ENCODE results near the gene BEAN1. TPM values are rescaled to one million over a fixed set of nuclear protein-coding genes. Genes with fewer than 3 reads are reported as not detected.

Gene BEAN1
- polyA plus RNA-seq, 3 donors = 0.12 to 0.81 TPM; not detected in 1

GRCh38 chr16:66400503-66401380 is 26.4 kb upstream of the BEAN1 start:
- no peak for DNase-seq
- H3K9ac ChIP-seq (ENCODE audit: insufficient read depth, low read length, poor library complexity, severe bottlenecking) = no peak overlapping the region

DNA sequence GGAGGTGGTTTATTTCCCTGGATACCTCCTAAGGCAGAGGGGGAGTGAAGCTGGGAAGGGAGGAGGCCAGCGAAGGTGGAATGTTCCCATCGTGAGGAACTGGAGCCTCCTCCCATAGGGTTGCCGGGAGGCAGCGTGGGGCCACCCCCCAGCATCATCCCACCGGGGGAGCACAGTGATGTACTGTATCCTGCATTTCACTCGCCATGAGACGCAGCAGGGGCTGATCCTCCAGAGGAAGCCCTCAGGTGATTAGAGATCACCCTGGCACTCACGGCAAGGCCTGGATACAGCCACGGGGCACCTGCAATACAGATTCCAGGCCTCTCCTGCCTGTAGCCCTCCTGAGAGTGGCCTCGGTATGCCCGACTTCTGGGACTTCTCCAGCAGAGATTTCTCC is 25.5 kb upstream of the BEAN1 start:
- no peak overlapping the region for H3K9ac ChIP-seq (ENCODE audit: insufficient read depth, low read length, poor library complexity, severe bottlenecking)
- H3K36me3 ChIP-seq (replicated peaks in 1 of 2; ENCODE audit: control insufficient read depth in 1 of 2, insufficient read depth in 2 of 2, low read length in 2 of 2) = no peaks in the 10 kb centered on the region
- peaks cover 0 to 5% of the 10 kb centered on the region in 2 donors for H3K27me3 ChIP-seq (ENCODE audit: control insufficient read depth in 2 of 2, insufficient read depth in 2 of 2, low read length in 2 of 2)
- H4K20me1 ChIP-seq (ENCODE audit: insufficient read depth, low read length) = no peaks in the 10 kb centered on the region
- TF ChIP-seq, protein P1, sequence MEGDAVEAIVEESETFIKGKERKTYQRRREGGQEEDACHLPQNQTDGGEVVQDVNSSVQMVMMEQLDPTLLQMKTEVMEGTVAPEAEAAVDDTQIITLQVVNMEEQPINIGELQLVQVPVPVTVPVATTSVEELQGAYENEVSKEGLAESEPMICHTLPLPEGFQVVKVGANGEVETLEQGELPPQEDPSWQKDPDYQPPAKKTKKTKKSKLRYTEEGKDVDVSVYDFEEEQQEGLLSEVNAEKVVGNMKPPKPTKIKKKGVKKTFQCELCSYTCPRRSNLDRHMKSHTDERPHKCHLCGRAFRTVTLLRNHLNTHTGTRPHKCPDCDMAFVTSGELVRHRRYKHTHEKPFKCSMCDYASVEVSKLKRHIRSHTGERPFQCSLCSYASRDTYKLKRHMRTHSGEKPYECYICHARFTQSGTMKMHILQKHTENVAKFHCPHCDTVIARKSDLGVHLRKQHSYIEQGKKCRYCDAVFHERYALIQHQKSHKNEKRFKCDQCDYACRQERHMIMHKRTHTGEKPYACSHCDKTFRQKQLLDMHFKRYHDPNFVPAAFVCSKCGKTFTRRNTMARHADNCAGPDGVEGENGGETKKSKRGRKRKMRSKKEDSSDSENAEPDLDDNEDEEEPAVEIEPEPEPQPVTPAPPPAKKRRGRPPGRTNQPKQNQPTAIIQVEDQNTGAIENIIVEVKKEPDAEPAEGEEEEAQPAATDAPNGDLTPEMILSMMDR (IDR thresholded peaks at IDR 0.05) = no peak
- no peak overlapping the region for H2AFZ ChIP-seq (ENCODE audit: insufficient read depth, low read depth, low read length, poor library complexity, severe bottlenecking)
- H3K9me3 ChIP-seq (replicated peaks in 1 of 2; ENCODE audit: control insufficient read depth in 1 of 2, insufficient read depth in 1 of 2, low read length in 2 of 2) = no peaks in the 10 kb centered on the region
- peaks cover 12 to 16% (median 13%) of the 10 kb centered on the region in 3 donors for H3K27me3 Mint-ChIP-seq (ENCODE audit: low read depth in 3 of 3)
- no peak overlapping the region for H3K4me2 ChIP-seq (replicated peaks; ENCODE audit: extremely low read depth, low read length, poor library complexity, severe bottlenecking)
- no peak for DNase-seq
- no peak overlapping the region for H3K4me3 Mint-ChIP-seq
- H3K4me1 Mint-ChIP-seq = peaks cover 1% of the 10 kb centered on the region
- no peak overlapping the region for H3K27ac ChIP-seq (ENCODE audit: low read depth in 1 of 2, low read length in 2 of 2)
- H3K36me3 Mint-ChIP-seq = no peaks in the 10 kb centered on the region
- no peak overlapping the region for H3K27ac Mint-ChIP-seq
- no peak overlapping the region for H3K4me3 ChIP-seq (replicated peaks in 1 of 3; ENCODE audit: low read depth in 2 of 3, low read length in 3 of 3)
- intact Hi-C loops (cut with micrococcal nuclease) = loop anchor here in 1 of 2 donors (10.0 kb wide), 1 partner anchor 343 kb away; no protein-coding TSS in a partner anchor
- 96% methylated on average over 7 of the region's 11 CpGs for WGBS (ENCODE audit: insufficient coverage)
- H3K79me2 ChIP-seq (ENCODE audit: insufficient read depth, low read length) = no peaks in the 10 kb centered on the region
- H3K4me1 ChIP-seq (ENCODE audit: control insufficient read depth in 1 of 2, insufficient read depth in 2 of 2, low read length in 2 of 2) = peaks cover 1 to 2% of the 10 kb centered on the region in 2 donors
- H3K9me3 Mint-ChIP-seq = peaks cover 0 to 8% (median 4%) of the 10 kb centered on the region in 7 donors

More at GRCh38 chr16:66400503-66401380, 26.4 kb upstream of the BEAN1 start:
- peaks cover 6 to 13% (median 12%) of the 10 kb centered on the region in 3 donors for H3K27me3 Mint-ChIP-seq (ENCODE audit: low read depth in 3 of 3)
- no peaks in the 10 kb centered on the region for H3K4me1 Mint-ChIP-seq
- peaks cover 0 to 8% (median 4%) of the 10 kb centered on the region in 7 donors for H3K9me3 Mint-ChIP-seq
- H3K36me3 ChIP-seq (replicated peaks in 1 of 2; ENCODE audit: control insufficient read depth in 1 of 2, insufficient read depth in 2 of 2, low read length in 2 of 2) = no peaks in the 10 kb centered on the region
- peaks cover 0 to 2% of the 10 kb centered on the region in 2 donors for H3K27me3 ChIP-seq (ENCODE audit: control insufficient read depth in 2 of 2, insufficient read depth in 2 of 2, low read length in 2 of 2)
- intact Hi-C loops (cut with micrococcal nuclease) = loop anchor here in 1 of 2 donors (10.0 kb wide), 1 partner anchor 344 kb away; no protein-coding TSS in a partner anchor
- H3K27ac ChIP-seq (ENCODE audit: low read depth in 1 of 2, low read length in 2 of 2) = no peak overlapping the region
- no peak overlapping the region for H2AFZ ChIP-seq (ENCODE audit: insufficient read depth, low read depth, low read length, poor library complexity, severe bottlenecking)
- no peak overlapping the region for H3K4me2 ChIP-seq (replicated peaks; ENCODE audit: extremely low read depth, low read length, poor library complexity, severe bottlenecking)
- no peak overlapping the region for H3K4me3 ChIP-seq (replicated peaks in 1 of 3; ENCODE audit: low read depth in 2 of 3, low read length in 3 of 3)
- H3K27ac Mint-ChIP-seq = no peak overlapping the region
- TF ChIP-seq, protein P1 (IDR thresholded peaks at IDR 0.05) = no peak
- no peaks in the 10 kb centered on the region for H3K4me1 ChIP-seq (ENCODE audit: control insufficient read depth in 1 of 2, insufficient read depth in 2 of 2, low read length in 2 of 2)
- no peaks in the 10 kb centered on the region for H3K9me3 ChIP-seq (replicated peaks in 1 of 2; ENCODE audit: control insufficient read depth in 1 of 2, insufficient read depth in 1 of 2, low read length in 2 of 2)
- H3K4me3 Mint-ChIP-seq = no peak overlapping the region
- H3K79me2 ChIP-seq (ENCODE audit: insufficient read depth, low read length) = no peaks in the 10 kb centered on the region
- WGBS (ENCODE audit: insufficient coverage) = 97% methylated on average over 8 of the region's 20 CpGs
- H3K36me3 Mint-ChIP-seq = no peaks in the 10 kb centered on the region
- no peaks in the 10 kb centered on the region for H4K20me1 ChIP-seq (ENCODE audit: insufficient read depth, low read length)
